Large intestine (tissue), 3 donors: ENCODE data around the gene MORN3. TPM values are rescaled to one million over a fixed set of nuclear protein-coding genes. Genes with fewer than 3 reads are reported as not detected.
A peak's percentile ranks its signal among the peaks of the same experiment; 100 is the strongest.

Experiments used
- DNase-seq, 2 donors: peaks; one replicate each; pipeline versions ENCODE4 v3.0.0 to v3.0.0-alpha.2; 2013
- H3K27ac ChIP-seq: one replicate; pipeline ENCODE4 v1.5.1; 2013; ENCODE audit warnings: low read length
- H3K27me3 ChIP-seq: 2 replicates; pipeline ENCODE4 v1.6.1; 2013; ENCODE audit warnings: low read length; ENCODE audit not compliant: control insufficient read depth, insufficient read depth
- H3K36me3 ChIP-seq: 2 replicates; pipeline ENCODE4 v1.6.1; 2013; ENCODE audit warnings: low read length; ENCODE audit not compliant: control insufficient read depth, insufficient read depth
- H3K4me1 ChIP-seq: one replicate; pipeline ENCODE4 v1.6.1; 2013; ENCODE audit warnings: low read length; ENCODE audit not compliant: control insufficient read depth, insufficient read depth
- H3K4me3 ChIP-seq: one replicate; pipeline ENCODE4 v1.5.1; 2013; ENCODE audit warnings: low read length
- H3K9me3 ChIP-seq: one replicate; pipeline ENCODE4 v1.6.1; 2013; ENCODE audit warnings: mild to moderate bottlenecking, low read depth, low read length, moderate library complexity; ENCODE audit not compliant: control insufficient read depth
- WGBS: methylation state at CpG from one replicate; pipeline ENCODE4 v1.1.5; 2013; ENCODE audit warnings: low lambda C conversion rate; ENCODE audit not compliant: insufficient coverage; 5-methylcytosine and 5-hydroxymethylcytosine counted together
- polyA plus RNA-seq: library from polyadenylated mRNA; unstranded; fragments of 120-200 nt; gene quantifications from one replicate; pipeline ENCODE4 v1.2.1, GENCODE V29; 2013

Gene MORN3
- polyA plus RNA-seq, 1 donor, result 3.5 TPM

- Histone ChIP-seq H3K9me3 (no peaks in the 10 kb centered on the region), H3K27me3 (no peaks in the 10 kb centered on the region), H3K36me3 (peaks cover 7% of the 10 kb centered on the region), H3K4me3 (peak within 1 kb of the TSS; percentile 87), H3K27ac (peak within 1 kb of the TSS; percentile 99), H3K4me1 (peaks cover 43% of the 10 kb centered on the region)
- no CpG with 5 or more reads among the region's 92 CpGs for WGBS
- DNase-seq, result peak; percentile 98 to 99
These were observed 43.2 kb downstream of the MORN3 start, which contains the start of gene ORAI1 for GRCh38 chr12:121626087-121626852. Gene ORAI1 (plus strand): TSS chr12:121626530.

DNA sequence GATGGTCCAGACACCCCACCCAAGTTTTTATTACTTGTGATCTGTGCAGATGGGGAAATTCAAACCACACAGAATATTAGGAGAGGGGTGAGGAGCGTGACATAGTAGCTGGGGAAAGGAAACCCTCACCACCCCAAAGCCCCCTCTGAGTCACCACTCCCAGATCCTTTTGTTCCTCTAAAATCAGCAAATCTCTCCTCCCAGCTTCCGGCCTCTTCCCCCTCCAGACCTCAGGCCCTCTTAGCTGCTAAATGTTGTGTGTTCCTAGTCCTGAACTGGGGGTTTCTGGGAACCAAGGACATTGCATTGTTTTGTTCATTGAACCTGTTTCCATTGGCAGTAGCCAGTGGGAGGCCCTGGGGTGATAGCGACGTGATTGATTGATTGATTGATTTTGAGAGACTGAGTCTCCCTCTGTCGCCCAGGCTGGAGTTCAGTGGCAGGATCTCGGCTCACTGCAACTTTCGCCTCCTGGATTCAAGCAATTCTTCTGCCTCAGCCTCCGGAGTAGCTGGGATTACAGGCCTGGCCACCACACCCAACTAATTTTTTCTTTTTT lies 49.0 kb downstream of the MORN3 start:
- Histone ChIP-seq H3K4me1 (peaks cover 7% of the 10 kb centered on the region), H3K9me3 (no peaks in the 10 kb centered on the region), H3K27me3 (no peaks in the 10 kb centered on the region), H3K27ac (no peak overlapping the region), H3K4me3 (no peak overlapping the region), H3K36me3 (no peaks in the 10 kb centered on the region)
- DNase-seq, result no peak
- WGBS, result no CpG with 5 or more reads among the region's 8 CpGs

DNA sequence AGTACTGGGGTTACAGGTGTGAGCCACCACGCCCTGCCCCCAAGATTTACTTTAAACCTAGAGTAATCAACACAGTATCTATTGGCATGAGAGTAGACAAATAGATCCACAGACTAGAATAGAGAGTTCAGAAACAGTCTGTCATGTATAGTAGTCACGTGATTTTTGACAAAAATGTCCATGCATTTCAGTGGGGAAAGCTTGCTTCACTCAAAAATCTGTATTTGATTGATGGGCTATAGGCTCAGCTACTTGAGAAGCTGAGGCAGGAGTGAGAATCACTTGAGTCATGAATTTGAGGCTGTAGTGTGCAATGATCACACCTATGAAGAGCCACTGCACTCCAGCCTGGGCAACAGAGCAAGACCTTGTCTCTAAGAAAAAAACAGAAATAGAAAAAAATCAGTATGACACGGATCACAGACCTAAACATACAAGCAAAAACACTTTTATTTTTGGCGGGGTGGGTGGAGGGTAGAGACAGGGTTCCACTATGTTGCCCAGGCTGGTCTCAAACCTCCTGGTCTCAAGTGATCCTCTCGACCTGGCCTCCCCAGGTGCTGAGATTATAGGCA lies 50.7 kb downstream of the MORN3 start:
- no peak for DNase-seq
- WGBS, result no CpG with 5 or more reads among the region's 5 CpGs
- no peak overlapping the region for H3K27ac ChIP-seq
- H3K9me3 ChIP-seq, result no peaks in the 10 kb centered on the region
- H3K27me3 ChIP-seq, result no peaks in the 10 kb centered on the region
- H3K36me3 ChIP-seq, result no peaks in the 10 kb centered on the region
- H3K4me1 ChIP-seq, result no peaks in the 10 kb centered on the region
- H3K4me3 ChIP-seq, result no peak overlapping the region

DNA sequence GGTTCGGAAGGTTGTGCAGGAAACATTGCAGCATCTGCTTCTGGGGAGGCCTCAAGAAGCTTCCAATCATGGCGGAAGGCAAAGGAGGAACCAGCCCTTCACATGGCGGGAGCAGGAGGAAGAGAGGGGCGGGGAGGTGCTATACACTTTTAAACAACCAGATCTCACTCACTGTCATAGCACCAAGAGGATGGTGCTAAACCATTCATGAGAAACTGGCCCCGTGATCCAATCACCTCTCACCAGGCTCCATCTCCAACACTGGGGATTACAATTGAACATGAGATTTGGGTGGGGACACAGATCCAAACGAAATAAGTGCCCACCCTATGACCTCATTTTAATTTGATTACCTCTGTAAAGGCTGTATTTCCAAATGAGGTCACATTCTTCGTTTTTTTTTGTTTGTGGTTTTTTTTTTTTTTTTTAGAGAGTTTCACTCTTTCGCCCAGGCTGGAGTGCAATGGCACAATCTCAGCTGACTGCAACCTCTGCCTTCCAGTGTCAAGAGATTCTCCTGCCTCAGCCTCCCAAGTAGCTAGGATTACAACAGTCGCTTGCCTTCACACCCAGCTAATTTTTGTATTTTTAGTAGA lies 54.5 kb downstream of the MORN3 start:
- no peaks in the 10 kb centered on the region for H3K9me3 ChIP-seq
- no peak overlapping the region for H3K27ac ChIP-seq
- no peak overlapping the region for H3K4me3 ChIP-seq
- H3K36me3 ChIP-seq, result no peaks in the 10 kb centered on the region
- WGBS, result 90% methylated on average over 2 of the region's 9 CpGs
- H3K4me1 ChIP-seq, result peaks cover 4% of the 10 kb centered on the region
- H3K27me3 ChIP-seq, result no peaks in the 10 kb centered on the region
- DNase-seq, result no peak

DNA sequence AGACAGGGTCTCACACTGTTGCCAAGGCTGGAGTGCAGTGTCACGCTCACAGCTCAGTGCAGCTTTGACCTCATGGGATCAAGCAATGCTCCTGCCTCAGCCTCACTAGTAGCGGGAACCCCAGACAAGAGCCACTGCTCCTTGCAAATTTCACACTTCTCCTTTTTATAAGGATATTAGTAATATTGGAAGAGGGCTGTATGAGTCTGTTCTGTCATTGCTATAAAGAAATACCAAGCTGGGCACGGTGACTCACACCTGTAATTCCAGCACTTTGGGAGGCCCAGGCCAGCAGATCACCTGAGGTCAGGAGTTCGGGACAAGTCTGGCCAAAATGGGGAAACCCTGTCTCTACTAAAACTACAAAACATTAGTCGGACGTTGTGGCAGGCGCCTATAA lies 56.0 kb downstream of the MORN3 start:
- no peak for DNase-seq
- H3K4me1 ChIP-seq, result peaks cover 5% of the 10 kb centered on the region
- no peaks in the 10 kb centered on the region for H3K9me3 ChIP-seq
- WGBS, result no CpG with 5 or more reads among the region's 7 CpGs
- no peaks in the 10 kb centered on the region for H3K36me3 ChIP-seq
- H3K4me3 ChIP-seq, result no peak overlapping the region
- H3K27me3 ChIP-seq, result no peaks in the 10 kb centered on the region
- no peak overlapping the region for H3K27ac ChIP-seq

DNA sequence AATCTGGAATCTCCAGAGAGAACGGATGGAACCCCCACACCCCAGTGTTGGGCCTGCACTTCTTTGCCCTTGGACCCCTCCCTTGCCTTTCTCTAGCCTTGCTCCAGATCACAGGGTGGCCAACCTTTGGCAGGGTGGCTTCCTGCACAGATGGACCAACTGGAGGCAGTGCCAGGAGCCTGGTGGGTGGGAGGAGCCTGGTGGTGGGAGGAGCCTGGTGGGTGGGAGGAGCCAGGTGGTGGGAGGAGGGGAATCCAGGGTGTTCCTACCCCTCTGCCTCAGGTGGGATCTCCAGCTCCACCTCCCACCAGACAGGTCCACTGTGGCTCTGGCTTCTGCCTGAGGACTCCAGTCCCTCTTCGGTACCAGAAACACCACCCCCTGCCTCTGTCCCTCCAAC lies 58.1 kb downstream of the MORN3 start:
- no peak for DNase-seq
- Histone ChIP-seq H3K9me3 (no peaks in the 10 kb centered on the region), H3K27ac (no peak overlapping the region), H3K36me3 (no peaks in the 10 kb centered on the region), H3K4me1 (peaks cover 5% of the 10 kb centered on the region), H3K4me3 (no peak overlapping the region), H3K27me3 (no peaks in the 10 kb centered on the region)
- WGBS, result 80% methylated on average over 1 of the region's 2 CpGs

DNA sequence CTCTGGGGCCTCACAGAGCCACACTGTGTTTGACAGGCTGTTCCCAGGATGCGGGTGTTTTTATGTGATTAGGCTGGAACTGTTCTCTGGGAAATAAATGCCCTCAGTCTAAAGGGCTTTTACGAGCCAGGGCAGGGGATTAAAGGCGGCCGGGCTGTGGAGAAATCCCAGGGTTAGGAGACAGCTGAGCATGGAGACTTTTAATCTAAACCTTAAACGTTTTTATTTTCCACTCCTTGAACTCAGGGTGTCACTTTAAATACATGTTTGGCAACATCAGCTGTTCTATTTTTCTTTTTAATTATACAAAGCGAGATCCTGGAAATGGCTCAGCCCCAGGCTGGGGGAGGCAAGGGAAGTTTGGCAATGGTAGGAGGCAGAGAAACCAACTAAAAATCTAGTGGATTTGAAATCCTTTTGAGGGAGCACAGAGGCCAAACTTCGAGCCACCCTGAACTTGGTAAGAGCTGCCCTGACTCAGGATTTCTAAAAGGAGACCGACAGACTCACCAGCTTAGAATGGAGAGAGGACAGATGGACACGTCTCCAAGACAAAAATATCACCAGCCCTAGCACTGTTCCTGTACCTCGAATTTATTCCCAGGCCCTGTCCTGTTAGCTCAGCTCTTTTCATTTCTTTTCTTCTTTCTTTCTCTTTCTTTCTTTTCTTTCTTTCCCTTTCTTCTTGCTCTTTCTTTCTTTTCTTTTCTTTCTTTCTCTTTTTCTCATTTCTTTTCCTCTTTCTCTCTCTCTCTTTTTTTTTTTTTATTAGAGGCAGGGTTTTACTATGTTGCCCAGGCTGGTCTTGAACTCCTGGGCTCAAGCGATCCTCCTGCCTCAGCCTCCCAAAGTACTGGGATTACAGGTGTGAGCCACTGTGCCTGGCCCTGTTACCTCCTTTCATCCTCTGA lies 59.0 kb downstream of the MORN3 start:
- Histone ChIP-seq H3K9me3 (no peaks in the 10 kb centered on the region), H3K27me3 (no peaks in the 10 kb centered on the region), H3K27ac (peak overlapping the region; percentile 4), H3K36me3 (no peaks in the 10 kb centered on the region), H3K4me1 (peaks cover 5% of the 10 kb centered on the region), H3K4me3 (no peak overlapping the region)
- peak; percentile 52 to 82 for DNase-seq
- WGBS, result 80% methylated on average over 1 of the region's 11 CpGs

DNA sequence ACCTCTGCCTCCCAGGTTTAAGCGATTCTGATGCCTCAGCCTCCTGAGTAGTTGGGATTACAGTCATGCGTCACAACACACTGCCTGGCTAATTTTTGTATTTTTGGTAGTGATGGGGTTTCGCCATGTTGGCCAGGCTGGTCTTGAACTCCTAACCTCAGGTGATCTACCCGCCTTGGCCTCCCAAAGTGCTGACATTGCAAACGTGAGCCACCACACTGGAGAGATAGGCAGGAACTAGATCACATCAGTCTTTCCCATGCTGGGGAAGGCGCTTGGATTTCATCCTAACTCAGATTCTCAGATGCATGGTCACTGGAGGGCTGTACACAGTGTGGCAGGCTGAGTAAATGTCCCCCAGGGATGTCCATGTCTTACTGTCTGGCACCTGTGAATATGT lies 61.2 kb downstream of the MORN3 start:
- Histone ChIP-seq H3K4me3 (no peak overlapping the region), H3K27ac (no peak overlapping the region), H3K36me3 (no peaks in the 10 kb centered on the region), H3K27me3 (no peaks in the 10 kb centered on the region), H3K4me1 (peaks cover 5% of the 10 kb centered on the region), H3K9me3 (no peaks in the 10 kb centered on the region)
- no CpG with 5 or more reads among the region's 6 CpGs for WGBS
- no peak for DNase-seq

- no CpG with 5 or more reads among the region's 6 CpGs for WGBS
- no peaks in the 10 kb centered on the region for H3K36me3 ChIP-seq
- H3K27ac ChIP-seq, result no peak overlapping the region
- no peak for DNase-seq
- no peaks in the 10 kb centered on the region for H3K9me3 ChIP-seq
- no peaks in the 10 kb centered on the region for H3K27me3 ChIP-seq
- no peak overlapping the region for H3K4me3 ChIP-seq
- peaks cover 18% of the 10 kb centered on the region for H3K4me1 ChIP-seq
These were observed 65.9 kb downstream of the MORN3 start for GRCh38 chr12:121603581-121603980.

DNA sequence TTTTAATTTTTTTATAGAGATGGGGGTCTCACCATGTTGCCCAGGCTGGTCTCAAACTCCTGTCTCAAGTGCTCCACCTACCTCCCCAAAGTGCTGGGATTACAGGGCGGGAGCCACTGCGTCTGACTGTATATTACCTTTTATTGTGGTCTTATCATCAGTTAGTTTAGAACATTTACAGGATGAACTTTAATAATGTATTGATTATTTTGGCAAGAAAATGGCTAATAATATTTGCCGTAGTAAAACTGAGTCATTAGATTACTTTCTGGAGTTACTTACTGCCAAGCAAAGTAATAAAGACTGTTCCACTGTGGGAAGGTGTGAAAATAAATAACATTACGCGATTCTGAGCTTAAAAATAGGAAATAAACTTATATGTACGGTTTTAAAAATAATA lies 66.7 kb downstream of the MORN3 start:
- H3K27me3 ChIP-seq, result no peaks in the 10 kb centered on the region
- peaks cover 25% of the 10 kb centered on the region for H3K4me1 ChIP-seq
- H3K36me3 ChIP-seq, result no peaks in the 10 kb centered on the region
- H3K9me3 ChIP-seq, result no peaks in the 10 kb centered on the region
- DNase-seq, result no peak
- H3K4me3 ChIP-seq, result no peak overlapping the region
- H3K27ac ChIP-seq, result no peak overlapping the region
- WGBS, result 17% methylated on average over 1 of the region's 6 CpGs
